BJ (cell line): Measurements from ENCODE around the gene QSOX2. TPM values are rescaled to one million over a fixed set of nuclear protein-coding genes. Genes with fewer than 3 reads are reported as not detected.

Source experiments
- CTCF ChIA-PET: fragments of 350-600 bp; formaldehyde crosslinking; extraction: SDS; loops from one replicate; lab custom pipeline; 2021; ENCODE audit warnings: antibody characterized with exemption, inconsistent platforms; lab: Yijun Ruan, JAX
- POLR2A ChIA-PET: fragments of 300-600 bp; sonication (Branson Sonifier 250); formaldehyde crosslinking; extraction: SDS; loops from one replicate; lab custom pipeline; 2021; ENCODE audit warnings: antibody characterized with exemption; lab: Charles Lee
- DNase-seq: peaks from one replicate; pipeline ENCODE4 v3.0.0-alpha.2; 2011; ENCODE audit warnings: low read depth
- H3K27me3 ChIP-seq: 2 replicates; pipeline ENCODE4 v1.6.0; 2011; ENCODE audit warnings: low read length; ENCODE audit not compliant: control insufficient read depth, insufficient read depth
- H3K36me3 ChIP-seq: 2 replicates; pipeline ENCODE4 v1.5.1; 2011; ENCODE audit warnings: low read length; ENCODE audit not compliant: control insufficient read depth, insufficient read depth
- H3K4me3 ChIP-seq: 2 replicates; pipeline ENCODE4 v1.5.1; 2011; ENCODE audit warnings: low read depth, mild to moderate bottlenecking, control low read depth, low read length
- polyA plus RNA-seq: library from polyadenylated mRNA; depleted of rRNA; stranded (reverse); fragments of >200 nt; gene quantifications from 2 replicates; pipeline ENCODE4 v1.2.3, GENCODE V29; 2011
- TF ChIP-seq, protein P1 (sequence below): IDR thresholded peaks from 2 replicates; pipeline ENCODE4 v1.5.1; 2011; ENCODE audit warnings: low read depth, mild to moderate bottlenecking, control low read depth, inconsistent platforms, low read length, moderate library complexity; ENCODE audit not compliant: insufficient read depth

The QSOX2 gene
- polyA plus RNA-seq, 1 experiment = 7.0 TPM

DNA sequence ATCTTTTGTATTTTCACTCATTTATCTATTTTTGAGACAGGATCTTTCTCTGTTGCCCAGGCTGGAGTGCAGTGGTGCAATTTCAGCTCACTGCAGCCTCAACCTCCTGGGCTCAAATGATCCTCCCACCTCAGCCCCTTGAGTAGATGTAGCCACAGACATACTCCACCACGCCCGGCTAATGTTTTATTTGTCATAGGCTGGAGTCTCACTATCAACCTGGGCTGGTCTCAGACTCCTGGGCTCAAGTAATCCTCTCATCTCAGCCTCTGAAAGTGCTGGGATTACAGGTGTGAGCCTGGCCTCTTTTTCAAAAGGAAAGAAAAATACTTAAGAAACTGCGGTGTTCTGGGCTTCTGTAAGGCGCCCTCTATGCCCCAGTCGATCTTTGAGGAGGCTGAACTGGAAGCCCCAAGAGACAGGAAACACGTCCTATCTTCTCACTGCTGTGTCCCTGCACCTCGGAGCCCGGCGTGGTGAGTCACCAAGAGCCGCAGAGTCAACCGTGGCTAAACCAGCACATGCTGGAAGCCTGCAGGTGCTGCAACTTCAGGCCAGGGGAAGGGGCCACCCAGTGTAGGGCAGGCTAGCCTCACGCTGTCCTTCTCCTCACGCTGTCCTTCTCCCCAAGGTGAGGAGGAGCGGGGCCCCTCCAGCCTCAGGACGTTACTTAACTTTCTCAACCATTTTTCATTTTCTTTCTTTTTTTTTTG, 25.4 kb downstream of the QSOX2 start:
- H3K27me3 ChIP-seq = no peaks in the 10 kb centered on the region
- H3K4me3 ChIP-seq = no peak overlapping the region
- TF ChIP-seq, protein P1, sequence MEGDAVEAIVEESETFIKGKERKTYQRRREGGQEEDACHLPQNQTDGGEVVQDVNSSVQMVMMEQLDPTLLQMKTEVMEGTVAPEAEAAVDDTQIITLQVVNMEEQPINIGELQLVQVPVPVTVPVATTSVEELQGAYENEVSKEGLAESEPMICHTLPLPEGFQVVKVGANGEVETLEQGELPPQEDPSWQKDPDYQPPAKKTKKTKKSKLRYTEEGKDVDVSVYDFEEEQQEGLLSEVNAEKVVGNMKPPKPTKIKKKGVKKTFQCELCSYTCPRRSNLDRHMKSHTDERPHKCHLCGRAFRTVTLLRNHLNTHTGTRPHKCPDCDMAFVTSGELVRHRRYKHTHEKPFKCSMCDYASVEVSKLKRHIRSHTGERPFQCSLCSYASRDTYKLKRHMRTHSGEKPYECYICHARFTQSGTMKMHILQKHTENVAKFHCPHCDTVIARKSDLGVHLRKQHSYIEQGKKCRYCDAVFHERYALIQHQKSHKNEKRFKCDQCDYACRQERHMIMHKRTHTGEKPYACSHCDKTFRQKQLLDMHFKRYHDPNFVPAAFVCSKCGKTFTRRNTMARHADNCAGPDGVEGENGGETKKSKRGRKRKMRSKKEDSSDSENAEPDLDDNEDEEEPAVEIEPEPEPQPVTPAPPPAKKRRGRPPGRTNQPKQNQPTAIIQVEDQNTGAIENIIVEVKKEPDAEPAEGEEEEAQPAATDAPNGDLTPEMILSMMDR = no peak
- H3K36me3 ChIP-seq = peaks cover 13% of the 10 kb centered on the region
- ChIA-PET POLR2A (no interaction called here), CTCF (interaction anchor here (0.9 kb wide), 1 partner anchor 16 kb away, joined by 3 read pairs; no protein-coding TSS in a partner anchor)
- no peak for DNase-seq

DNA sequence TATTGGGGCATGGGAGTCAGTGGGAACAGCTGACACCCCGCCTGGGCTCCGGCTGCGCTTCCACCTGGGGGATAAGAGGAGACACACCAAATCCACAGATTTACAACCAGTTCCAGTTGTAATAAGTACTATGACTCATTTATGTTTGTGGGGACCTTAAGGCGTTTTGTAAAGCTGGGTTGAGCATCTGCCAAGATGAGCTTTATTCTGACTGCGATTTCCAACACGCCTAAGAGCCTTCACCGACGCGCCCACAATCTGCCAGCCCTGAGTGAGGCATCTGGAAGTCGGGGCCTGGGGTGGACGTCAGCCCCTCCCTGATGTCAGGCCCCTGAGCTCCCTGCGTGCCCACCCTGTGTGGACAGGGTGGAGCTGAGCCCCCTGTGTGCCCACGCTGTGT, 26.3 kb downstream of the QSOX2 start:
- Histone ChIP-seq H3K4me3 (no peak overlapping the region), H3K27me3 (no peaks in the 10 kb centered on the region), H3K36me3 (peaks cover 19% of the 10 kb centered on the region)
- ChIA-PET CTCF (interaction anchor here (0.9 kb wide), 1 partner anchor 17 kb away, joined by 3 read pairs; no protein-coding TSS in a partner anchor), POLR2A (no interaction called here)
- TF ChIP-seq, protein P1 = no peak
- peak; percentile 5 for DNase-seq

DNA sequence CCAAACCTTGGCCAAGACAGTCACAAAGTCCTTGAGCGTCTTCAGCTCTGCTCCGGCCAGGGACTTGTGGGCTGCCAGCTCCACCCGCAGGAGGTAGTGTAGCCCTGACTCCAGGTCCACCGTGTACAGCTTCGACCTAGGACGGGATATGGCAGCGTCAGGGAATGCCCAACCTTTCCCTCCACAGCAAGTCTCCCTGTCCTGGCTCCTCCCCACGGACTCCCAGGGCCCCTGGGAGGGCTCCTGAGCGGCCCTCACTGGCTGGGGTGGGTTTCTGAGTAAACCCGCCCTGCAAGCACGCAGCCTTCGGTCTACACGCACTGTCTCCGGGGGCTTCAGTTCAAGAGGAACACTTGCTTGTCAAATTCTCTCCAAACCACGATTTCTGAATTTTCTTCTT, 26.9 kb downstream of the QSOX2 start:
- H3K36me3 ChIP-seq = peaks cover 21% of the 10 kb centered on the region
- POLR2A ChIA-PET = no interaction called here
- DNase-seq = no peak
- H3K4me3 ChIP-seq = no peak overlapping the region
- no peaks in the 10 kb centered on the region for H3K27me3 ChIP-seq
- TF ChIP-seq, protein P1 = no peak
- CTCF ChIA-PET = no interaction called here

DNA sequence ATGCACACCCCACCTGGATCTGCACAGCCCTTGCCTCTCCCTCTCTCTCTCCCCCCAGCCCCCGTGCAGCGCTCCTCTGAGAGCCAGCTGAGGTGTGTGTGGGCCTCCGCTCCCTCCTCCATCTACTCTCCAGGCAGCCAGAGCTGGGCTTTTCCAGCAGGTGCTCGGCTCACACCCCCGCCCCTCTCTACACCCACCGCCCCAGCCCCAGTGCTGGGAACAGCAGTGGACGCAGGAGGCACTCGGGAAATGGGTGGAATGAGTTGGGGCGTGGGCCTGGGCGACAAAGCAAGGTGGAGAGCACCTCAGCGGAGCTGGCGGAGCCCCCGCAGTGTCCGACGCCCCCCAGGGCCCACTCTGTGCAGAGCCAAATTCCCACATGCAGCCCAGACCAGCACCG, 27.3 kb downstream of the QSOX2 start:
- TF ChIP-seq, protein P1 = no peak
- ChIA-PET POLR2A (no interaction called here), CTCF (interaction anchor here (1.7 kb wide), 1 partner anchor 9 kb away, joined by 11 read pairs; no protein-coding TSS in a partner anchor)
- H3K4me3 ChIP-seq = no peak overlapping the region
- peaks cover 20% of the 10 kb centered on the region for H3K36me3 ChIP-seq
- no peaks in the 10 kb centered on the region for H3K27me3 ChIP-seq
- no peak for DNase-seq

DNA sequence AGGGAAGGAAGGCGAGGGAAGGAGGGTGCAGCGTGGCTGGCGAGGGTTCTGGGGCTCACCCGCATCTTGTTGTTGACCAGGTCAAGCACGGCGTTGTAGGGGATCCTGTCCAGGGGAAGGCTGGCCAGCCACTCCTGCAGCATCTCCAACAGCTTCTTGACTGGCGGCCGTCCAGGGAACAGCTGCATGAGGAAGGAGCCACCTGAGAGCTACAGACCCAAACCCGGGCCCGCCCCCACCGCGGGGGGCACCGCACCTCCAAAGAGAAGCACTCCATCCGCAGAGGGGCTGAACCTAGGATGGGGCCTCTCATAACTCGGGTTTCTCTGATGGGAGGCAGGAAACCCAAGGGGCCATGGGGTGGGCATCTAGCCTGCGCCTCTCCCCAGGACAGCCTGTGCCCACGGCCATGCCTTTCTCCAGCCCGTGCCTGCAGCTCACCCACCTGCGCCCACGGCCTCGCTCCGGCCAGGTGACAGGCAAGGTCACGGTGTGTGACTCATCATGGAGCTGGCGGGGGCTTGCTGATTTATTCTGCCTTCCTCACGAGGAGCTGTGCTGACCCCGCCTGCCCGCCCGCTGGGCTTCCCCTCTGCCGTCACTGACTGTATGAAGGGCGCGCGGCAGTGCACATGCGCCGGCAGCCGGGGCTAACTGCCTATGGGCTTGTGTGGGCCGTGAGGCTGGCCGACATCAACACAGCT, 28.9 kb downstream of the QSOX2 start:
- ChIA-PET CTCF (interaction anchor here (0.9 to 1.7 kb wide), 4 partner anchors 8 to 67 kb away, joined by 4 to 11 read pairs (median 6); no protein-coding TSS in a partner anchor), POLR2A (no interaction called here)
- Histone ChIP-seq H3K4me3 (no peak overlapping the region), H3K36me3 (peaks cover 19% of the 10 kb centered on the region), H3K27me3 (no peaks in the 10 kb centered on the region)
- TF ChIP-seq, protein P1 = no peak
- DNase-seq = no peak
